K562 (cell line): ENCODE results near the gene GOLGA8M. TPM values are rescaled to one million over a fixed set of nuclear protein-coding genes. Genes with fewer than 3 reads are reported as not detected.
A peak's percentile ranks its signal among the peaks of the same experiment; 100 is the strongest.
"Not testable (repeated sequence)": the region's sequence is repeated elsewhere in the genome, so short reads cannot be mapped to it uniquely, and the experiment has no call there.

ENCODE experiments used
- ATAC-seq: fragments of 200-7000 bp; cut with Tn5 transposase; 3 replicates; pipeline ENCODE4 v1.9.1; 2020; ENCODE audit warnings: moderate library complexity
- BruUV-seq: library from RNA; stranded (reverse); fragments of 400-500 nt; replicated peaks from 2 replicates; lab custom pipeline; 2021; lab: Mats Ljungman, UMichigan
- CTCF ChIA-PET: fragments of 300-600 bp; formaldehyde crosslinking; extraction: SDS; loops from one replicate; lab custom pipeline; 2021; ENCODE audit warnings: low intra/inter-chr PET ratio; lab: Yijun Ruan, JAX
- POLR2A ChIA-PET: fragments of 300-600, 350-650 bp; sonication (Branson Sonifier 250); formaldehyde crosslinking; extraction: SDS; loops from one replicate; lab custom pipeline; 2021; ENCODE audit warnings: antibody characterized with exemption, inconsistent platforms; lab: Yijun Ruan, JAX
- DNase-seq, 4 experiments: peaks; one replicate each; pipeline versions ENCODE4 v3.0.0 to v3.0.0-alpha.2; 2011 to 2018; ENCODE audit warnings: low spot score in 3 of 4, mixed read lengths in 3 of 4; ENCODE audit errors: extremely low read depth in 1 of 4
- FAIRE-seq: peaks from 2 replicates; lab custom pipeline; 2011; peaks lifted over from hg19 to GRCh38; lab: Jason Lieb, UNC
- H2AFZ ChIP-seq: 2 replicates; pipeline ENCODE4 v1.6.0; 2011; ENCODE audit warnings: low read depth, low read length, control low read depth, inconsistent platforms
- H3K27ac ChIP-seq: fragments of 200-600 bp; 3 replicates; pipeline ENCODE4 v1.8.0; 2011; ENCODE audit warnings: low read depth, mild to moderate bottlenecking, control low read depth, inconsistent platforms, low read length, moderate library complexity, mixed read lengths; ENCODE audit errors: extremely low read depth
- H3K27me3 ChIP-seq, 2 experiments: fragments of 300-600 bp in 1 of 2; 2 replicates in 1 of 2; 3 replicates in 1 of 2; pipeline versions ENCODE4 v1.6.0 to v1.8.0; 2011; ENCODE audit warnings: inconsistent platforms in 2 of 2, low read length in 2 of 2, mild to moderate bottlenecking in 1 of 2, mixed read lengths in 1 of 2, moderate library complexity in 1 of 2; ENCODE audit not compliant: control insufficient read depth in 2 of 2, insufficient read depth in 2 of 2
- H3K36me3 ChIP-seq: fragments of 300-600 bp; 3 replicates; pipeline ENCODE4 v1.8.0; 2011; ENCODE audit warnings: mild to moderate bottlenecking, low read length, inconsistent platforms; ENCODE audit not compliant: control insufficient read depth, insufficient read depth
- H3K4me1 ChIP-seq, 2 experiments: fragments of 200-600 bp in 1 of 2; replicated peaks in 1 of 2; 2 replicates in 1 of 2; 3 replicates in 1 of 2; pipeline versions ENCODE4 v1.5.1 to v1.8.0; 2011; ENCODE audit warnings: inconsistent platforms in 2 of 2, low read length in 2 of 2, mild to moderate bottlenecking in 1 of 2, mixed read lengths in 1 of 2, moderate library complexity in 1 of 2; ENCODE audit not compliant: control insufficient read depth in 2 of 2, insufficient read depth in 2 of 2
- H3K4me2 ChIP-seq: 2 replicates; pipeline ENCODE4 v1.6.1; 2011; ENCODE audit warnings: low read length, control low read depth, inconsistent platforms, mixed read lengths; ENCODE audit not compliant: insufficient read depth
- H3K4me3 ChIP-seq: fragments of 200-600 bp; sonication (generic), shearing (Covaris generic); 2 replicates; pipeline ENCODE4 v1.5.1; 2016; ENCODE audit warnings: control low read depth, inconsistent platforms
- H3K79me2 ChIP-seq: fragments of 200-600 bp; 3 replicates; pipeline ENCODE4 v1.8.0; 2011; ENCODE audit warnings: low read length, inconsistent platforms; ENCODE audit not compliant: control insufficient read depth, insufficient read depth
- H3K9ac ChIP-seq, 2 experiments: 2 replicates each; pipeline versions ENCODE4 v1.6.0 to v1.6.1; 2011; ENCODE audit warnings: low read depth in 2 of 2, low read length in 2 of 2, control low read depth in 1 of 2, inconsistent platforms in 1 of 2, mild to moderate bottlenecking in 1 of 2, mixed read lengths in 1 of 2; ENCODE audit not compliant: insufficient read depth in 1 of 2
- H3K9me1 ChIP-seq: one replicate; pipeline ENCODE4 v1.6.0; 2011; ENCODE audit warnings: inconsistent platforms, mild to moderate bottlenecking, low read length, moderate library complexity; ENCODE audit not compliant: control insufficient read depth, insufficient read depth
- H3K9me3 ChIP-seq: replicated peaks from 2 replicates; pipeline ENCODE4 v1.5.1; 2011; ENCODE audit warnings: low read depth, low read length, inconsistent platforms; ENCODE audit not compliant: control insufficient read depth, insufficient read depth
- H4K20me1 ChIP-seq: replicated peaks from 2 replicates; pipeline ENCODE4 v1.6.1; 2011; ENCODE audit warnings: low read length, inconsistent platforms, mixed read lengths; ENCODE audit not compliant: control insufficient read depth, insufficient read depth
- C11orf30 ChIP-seq: fragments of 450-650 bp; IDR thresholded peaks from 2 replicates; pipeline ENCODE4 v1.6.1; 2016; ENCODE audit warnings: low read depth, mild to moderate bottlenecking
- CTCF ChIP-seq, 3 experiments: IDR thresholded peaks in 2 of 3; conservative IDR thresholded peaks in 1 of 3; 2 replicates each; pipeline ENCODE4 v1.5.1; 2011 to 2012; ENCODE audit warnings: low read length in 3 of 3, mild to moderate bottlenecking in 3 of 3, control low read depth in 2 of 3, improper control_type of control experiment in 1 of 3, inconsistent platforms in 1 of 3, low read depth in 1 of 3, mixed read lengths in 1 of 3, moderate library complexity in 1 of 3; ENCODE audit not compliant: insufficient read depth in 2 of 3
- CTCFL ChIP-seq: IDR thresholded peaks from 2 replicates; pipeline ENCODE4 v1.6.1; 2011; ENCODE audit warnings: borderline replicate concordance, low read depth, mild to moderate bottlenecking, moderate library complexity, low read length; ENCODE audit not compliant: insufficient read depth, poor library complexity, severe bottlenecking
- E2F6 ChIP-seq, 2 experiments: IDR thresholded peaks; 2 replicates each; pipeline ENCODE4 v1.6.1; 2011; ENCODE audit warnings: borderline replicate concordance in 1 of 2, control low read depth in 1 of 2, low read depth in 1 of 2, low read length in 1 of 2, mild to moderate bottlenecking in 1 of 2, mixed read lengths in 1 of 2, moderate library complexity in 1 of 2; ENCODE audit not compliant: insufficient read depth in 1 of 2, insufficient read length in 1 of 2, poor library complexity in 1 of 2, severe bottlenecking in 1 of 2; ENCODE audit errors: extremely low read depth in 1 of 2
- GATAD2B ChIP-seq: fragments of 450-650 bp; IDR thresholded peaks from 2 replicates; pipeline ENCODE4 v1.6.1; 2017; ENCODE audit warnings: mild to moderate bottlenecking, borderline replicate concordance
- NFE2 ChIP-seq: IDR thresholded peaks from 2 replicates; pipeline ENCODE4 v1.6.1; 2014; ENCODE audit warnings: antibody characterized with exemption, low read depth
- RAD21 ChIP-seq, 2 experiments: fragments of 250-450 bp in 1 of 2; fragments of 450-650 bp in 1 of 2; sonication (Bioruptor Pico) in 1 of 2; formaldehyde crosslinking in 1 of 2; IDR thresholded peaks in 1 of 2; conservative IDR thresholded peaks in 1 of 2; 2 replicates each; pipeline versions ENCODE4 v1.4.0 to v1.8.0; 2020 to 2022; ENCODE audit warnings: mild to moderate bottlenecking in 2 of 2, moderate library complexity in 1 of 2
- RBBP5 ChIP-seq: fragments of 200-600 bp; sonication (generic); IDR thresholded peaks from 2 replicates; pipeline ENCODE4 v1.6.1; 2012; ENCODE audit warnings: borderline replicate concordance, mild to moderate bottlenecking, low read length, control low read depth, inconsistent platforms; ENCODE audit not compliant: insufficient read depth, poor library complexity, severe bottlenecking
- THAP12 ChIP-seq: fragments of 250-450 bp; sonication (Bioruptor Pico); IDR thresholded peaks from 2 replicates; pipeline ENCODE4 v1.9.0; 2021; ENCODE audit warnings: mild to moderate bottlenecking, inconsistent platforms
- WGBS: fragments of 100-300 bp; shearing (Covaris generic); methylation state at CpG from one replicate; pipeline ENCODE4 v1.1.6; 2016; ENCODE audit warnings: low coverage, mixed read lengths; ENCODE audit not compliant: insufficient coverage; ENCODE audit errors: missing lambda C conversion rate; 5-methylcytosine and 5-hydroxymethylcytosine counted together
- in situ Hi-C: fragments of 300-500 bp; cut with MboI; formaldehyde crosslinking; loops from 4 replicates; pipeline ENCODE4 v1.15.0; 2018; ENCODE audit warnings: inconsistent platforms, mixed read lengths
- intact Hi-C: fragments of 100-400 bp; cut with micrococcal nuclease; formaldehyde crosslinking; loops from 2 replicates; pipeline ENCODE4 v1.14.2; 2022
- polyA plus RNA-seq, 8 experiments: library from polyadenylated mRNA; depleted of rRNA in 4 of 8; stranded (reverse) in 5 of 8; unstranded in 3 of 8; fragments of >200 nt; fragmentation: Nextera tagmentation in 2 of 8; fragmentation: Illumina TruSeq in 1 of 8; extraction: Ambion mirVana in 2 of 8; extraction: Trizol in 1 of 8; gene quantifications; 2 replicates each; pipeline versions ENCODE4 v1.2.1 to v1.2.3, GENCODE V29; 2011 to 2014; ENCODE audit warnings: inconsistent platforms in 1 of 8, missing spikeins in 1 of 8
- total RNA-seq, 7 experiments: library from RNA; depleted of rRNA in 6 of 7; stranded (reverse); fragments of >200 nt in 6 of 7; fragmentation: Illumina TruSeq in 2 of 7; extraction: Trizol in 2 of 7; gene quantifications; 2 replicates each; pipeline versions ENCODE4 v1.2.1 to v1.2.3, GENCODE V29; 2011 to 2021; ENCODE audit warnings: low replicate concordance in 1 of 7

Gene GOLGA8M
- total and polyA plus RNA-seq, 9 of the 15 experiments (the other 6 are each of a cell fraction or from before 2014, with no cell fraction given) = not detected

- TF ChIP-seq THAP12 (CRISPR knock-in tag) (peak; percentile 59; the same call in 1 of the 2 replicates), RBBP5 (peak; percentile 41), E2F6 (IDR thresholded peaks at IDR 0.05; ENCODE audit: borderline replicate concordance in 1 of 2, extremely low read depth in 1 of 2, insufficient read depth in 1 of 2, insufficient read length in 1 of 2, low read depth in 1 of 2, low read length in 1 of 2, poor library complexity in 1 of 2, severe bottlenecking in 1 of 2) (peak in 1 of 2 experiments; percentile 17), GATAD2B (peak; percentile 83)
Measured at GRCh38 chr15:28737521-28738199, 25.4 kb upstream of the GOLGA8M start (continued).

GRCh38 chr15:28728061-28728460, 15.8 kb upstream of the GOLGA8M start:
- FAIRE-seq = not testable (repeated sequence)
- TF ChIP-seq CTCF (IDR thresholded peaks at IDR 0.05 in 2 of 3, conservative IDR thresholded peaks at IDR 0.05 in 1 of 3; ENCODE audit: insufficient read depth in 2 of 3, low read depth in 1 of 3, low read length in 3 of 3) (peak in 2 of 3 experiments; percentile 30 to 31; a peak in 4 of 6 replicates), NFE2 (0 out of 2 replicates have a peak, but pooled peaks have one; percentile 2), CTCFL (peak; percentile 3), RAD21 (CRISPR knock-in tag; conservative IDR thresholded peaks at IDR 0.05 in 1 of 2, IDR thresholded peaks at IDR 0.05 in 1 of 2) (peak in 1 of 2 experiments; percentile 45; a peak in 2 of 4 replicates), C11orf30 (peak; percentile 27; the same call in 1 of the 2 replicates)

More at GRCh38 chr15:28728061-28728460, 15.8 kb upstream of the GOLGA8M start:
- H3K4me2 ChIP-seq, in situ Hi-C loops, intact Hi-C loops, H3K36me3 ChIP-seq, H3K27me3 ChIP-seq, ATAC-seq, H3K4me3 ChIP-seq, BruUV-seq, H3K9me1 ChIP-seq, H3K9me3 ChIP-seq, POLR2A ChIA-PET, H3K79me2 ChIP-seq, H4K20me1 ChIP-seq, H3K4me1 ChIP-seq, H3K9ac ChIP-seq, CTCF ChIA-PET: not testable (repeated sequence)
- DNase-seq = peak in 1 of 4 experiments; percentile 55
- 0% methylated on average over 1 of the region's 2 CpGs for WGBS
- Histone ChIP-seq H2AFZ (peak overlapping the region; percentile 75), H3K27ac (peak overlapping the region; percentile 18; the same call in 1 of the 3 replicates)
